ENCODE data around the gene ZFYVE28.

GRCh38 chr4:2304877-2305561 lies 113.4 kb downstream of the ZFYVE28 start:
- no peak for TF ChIP-seq ZNF274 (IDR thresholded peaks at IDR 0.05; ENCODE audit: low read depth, low read length)
- no peak for TF ChIP-seq YY1 (IDR thresholded peaks at IDR 0.05; ENCODE audit: insufficient read depth, insufficient read length)
